HL-60 (cell line): ENCODE measurements around the gene RHOBTB1.

Experiments
- CTCF ChIP-seq: IDR thresholded peaks from one replicate; pipeline ENCODE4 v1.5.1; 2011; ENCODE audit warnings: low read length, control low read depth, inconsistent platforms; ENCODE audit not compliant: insufficient read depth
- GABPA ChIP-seq: IDR thresholded peaks from 2 replicates; pipeline ENCODE4 v1.6.1; 2012; ENCODE audit warnings: low read depth
- POLR2AphosphoS5 ChIP-seq: IDR thresholded peaks from 2 replicates; pipeline ENCODE4 v1.6.1; 2012; ENCODE audit warnings: low read depth
- REST ChIP-seq: IDR thresholded peaks from 2 replicates; pipeline ENCODE4 v1.6.1; 2012; ENCODE audit warnings: low read depth; ENCODE audit not compliant: insufficient replicate concordance
- SPI1 ChIP-seq: IDR thresholded peaks from 2 replicates; pipeline ENCODE4 v1.6.1; 2012; ENCODE audit warnings: low read depth, mild to moderate bottlenecking, borderline replicate concordance

GRCh38 chr10:60899266-60899665, 44.7 kb downstream of the RHOBTB1 start:
- TF ChIP-seq CTCF (no peak), GABPA (no peak), REST (no peak), POLR2AphosphoS5 (no peak), SPI1 (no peak)
